Fibroblast of lung (primary cell): ENCODE measurements around the gene IMMP2L.

Experiments
- EZH2 ChIP-seq: IDR thresholded peaks from 2 replicates; pipeline ENCODE4 v1.5.1; 2012; ENCODE audit warnings: low read length, control low read depth, mild to moderate bottlenecking; ENCODE audit errors: missing control alignments
- TF ChIP-seq, protein P1 (sequence below), 2 donors: IDR thresholded peaks in 1 of 2; conservative IDR thresholded peaks in 1 of 2; 1 replicate in 1 of 2; 2 replicates in 1 of 2; pipeline ENCODE4 v1.5.1; 2011 to 2012; ENCODE audit warnings: low read length in 2 of 2, control low read depth in 1 of 2, inconsistent platforms in 1 of 2, low read depth in 1 of 2, mild to moderate bottlenecking in 1 of 2

GRCh38 chr7:110871856-110872255, 690.4 kb downstream of the IMMP2L start:
- TF ChIP-seq, protein P1, sequence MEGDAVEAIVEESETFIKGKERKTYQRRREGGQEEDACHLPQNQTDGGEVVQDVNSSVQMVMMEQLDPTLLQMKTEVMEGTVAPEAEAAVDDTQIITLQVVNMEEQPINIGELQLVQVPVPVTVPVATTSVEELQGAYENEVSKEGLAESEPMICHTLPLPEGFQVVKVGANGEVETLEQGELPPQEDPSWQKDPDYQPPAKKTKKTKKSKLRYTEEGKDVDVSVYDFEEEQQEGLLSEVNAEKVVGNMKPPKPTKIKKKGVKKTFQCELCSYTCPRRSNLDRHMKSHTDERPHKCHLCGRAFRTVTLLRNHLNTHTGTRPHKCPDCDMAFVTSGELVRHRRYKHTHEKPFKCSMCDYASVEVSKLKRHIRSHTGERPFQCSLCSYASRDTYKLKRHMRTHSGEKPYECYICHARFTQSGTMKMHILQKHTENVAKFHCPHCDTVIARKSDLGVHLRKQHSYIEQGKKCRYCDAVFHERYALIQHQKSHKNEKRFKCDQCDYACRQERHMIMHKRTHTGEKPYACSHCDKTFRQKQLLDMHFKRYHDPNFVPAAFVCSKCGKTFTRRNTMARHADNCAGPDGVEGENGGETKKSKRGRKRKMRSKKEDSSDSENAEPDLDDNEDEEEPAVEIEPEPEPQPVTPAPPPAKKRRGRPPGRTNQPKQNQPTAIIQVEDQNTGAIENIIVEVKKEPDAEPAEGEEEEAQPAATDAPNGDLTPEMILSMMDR (conservative IDR thresholded peaks at IDR 0.05 in 1 of 2, IDR thresholded peaks at IDR 0.05 in 1 of 2; ENCODE audit: low read depth in 1 of 2, low read length in 2 of 2) = no peak
- no peak for TF ChIP-seq EZH2
